Neural cell (in vitro differentiated cells): ENCODE measurements around the gene ELOB. TPM values are rescaled to one million over a fixed set of nuclear protein-coding genes. Genes with fewer than 3 reads are reported as not detected.

Source experiments
- H2AFZ ChIP-seq: fragments of 200-600, 300-800 bp; sonication (generic), shearing (Covaris generic); 2 replicates; pipeline ENCODE4 v1.6.0; 2014; ENCODE audit warnings: low read depth, mild to moderate bottlenecking, antibody characterized with exemption, low read length, moderate library complexity
- H3F3A ChIP-seq: fragments of 200-600 bp; shearing (Covaris generic); 2 replicates; pipeline ENCODE4 v1.6.1; 2016; ENCODE audit warnings: mild to moderate bottlenecking, moderate library complexity, mixed read lengths, antibody characterized with exemption, low read length; ENCODE audit not compliant: insufficient read depth, poor library complexity, severe bottlenecking
- H3K27ac ChIP-seq: fragments of 200-600, 300-800 bp; sonication (generic), shearing (Covaris generic); 2 replicates; pipeline ENCODE4 v1.5.1; 2014; ENCODE audit warnings: mild to moderate bottlenecking, low read length, moderate library complexity
- H3K27me3 ChIP-seq: fragments of 300-800, 200-600 bp; sonication (generic), shearing (Covaris generic); 2 replicates; pipeline ENCODE4 v1.6.0; 2014; ENCODE audit warnings: mild to moderate bottlenecking, low read depth, low read length, moderate library complexity; ENCODE audit not compliant: insufficient read depth
- H3K36me3 ChIP-seq: fragments of 300-800, 200-600 bp; sonication (generic), shearing (Covaris generic); 2 replicates; pipeline ENCODE4 v1.5.1; 2014; ENCODE audit warnings: mild to moderate bottlenecking, antibody characterized with exemption, low read length, moderate library complexity; ENCODE audit not compliant: insufficient read depth
- H3K4me2 ChIP-seq: fragments of 300-800, 200-600 bp; sonication (generic), shearing (Covaris generic); 2 replicates; pipeline ENCODE4 v1.6.0; 2014; ENCODE audit warnings: mild to moderate bottlenecking, low read length
- H3K4me3 ChIP-seq: fragments of 300-800, 200-600 bp; sonication (generic), shearing (Covaris generic); 2 replicates; pipeline ENCODE4 v1.5.1; 2014; ENCODE audit warnings: mild to moderate bottlenecking, low read length, moderate library complexity
- H3K79me2 ChIP-seq: fragments of 200-600 bp; shearing (Covaris generic); replicated peaks from 2 replicates; pipeline ENCODE4 v1.6.0; 2014; ENCODE audit warnings: mild to moderate bottlenecking, low read length, moderate library complexity; ENCODE audit not compliant: insufficient read depth
- H3K9ac ChIP-seq: fragments of 300-800, 200-600 bp; sonication (generic), shearing (Covaris generic); 2 replicates; pipeline ENCODE4 v1.6.1; 2016; ENCODE audit warnings: mild to moderate bottlenecking, low read length, mixed read lengths
- H3K9me2 ChIP-seq: fragments of 200-600 bp; shearing (Covaris generic); 2 replicates; pipeline ENCODE4 v1.6.1; 2016; ENCODE audit warnings: mild to moderate bottlenecking, low read length, mixed read lengths; ENCODE audit not compliant: insufficient read depth
- H3K9me3 ChIP-seq: fragments of 200-600, 300-800 bp; sonication (generic), shearing (Covaris generic); 2 replicates; pipeline ENCODE4 v1.6.1; 2016; ENCODE audit warnings: mild to moderate bottlenecking, mixed run types, low read length, moderate library complexity, mixed read lengths
- H4K20me1 ChIP-seq: fragments of 200-600 bp; shearing (Covaris generic); 2 replicates; pipeline ENCODE4 v1.6.1; 2016; ENCODE audit warnings: mild to moderate bottlenecking, mixed run types; ENCODE audit not compliant: insufficient read depth
- CTCF ChIP-seq: fragments of 450-650 bp; IDR thresholded peaks from 2 replicates; pipeline ENCODE4 v1.5.1; 2014; ENCODE audit warnings: antibody characterized with exemption, mild to moderate bottlenecking, moderate library complexity; ENCODE audit not compliant: poor library complexity, severe bottlenecking
- EP300 ChIP-seq: fragments of 450-650 bp; conservative IDR thresholded peaks from 2 replicates; pipeline ENCODE4 v1.6.1; 2014; ENCODE audit warnings: antibody characterized with exemption, mild to moderate bottlenecking, moderate library complexity; ENCODE audit not compliant: poor library complexity, severe bottlenecking
- EZH2 ChIP-seq: fragments of 200-600, 300-800 bp; shearing (Covaris generic), sonication (generic); IDR thresholded peaks from 2 replicates; pipeline ENCODE4 v1.6.1; 2014; ENCODE audit warnings: antibody characterized with exemption, low read length, borderline replicate concordance, mild to moderate bottlenecking; ENCODE audit not compliant: insufficient read depth, poor library complexity, severe bottlenecking
- MXI1 ChIP-seq: fragments of 450-650 bp; conservative IDR thresholded peaks from 2 replicates; pipeline ENCODE4 v1.6.1; 2014; ENCODE audit warnings: antibody characterized with exemption, mild to moderate bottlenecking; ENCODE audit not compliant: poor library complexity, severe bottlenecking
- POLR2AphosphoS5 ChIP-seq: IDR thresholded peaks from 2 replicates; pipeline ENCODE4 v1.6.1; 2012
- RAD21 ChIP-seq: fragments of 450-650 bp; conservative IDR thresholded peaks from 2 replicates; pipeline ENCODE4 v1.6.1; 2014; ENCODE audit warnings: antibody characterized with exemption, mild to moderate bottlenecking, moderate library complexity
- SMC3 ChIP-seq: fragments of 450-650 bp; conservative IDR thresholded peaks from 2 replicates; pipeline ENCODE4 v1.6.1; 2014; ENCODE audit warnings: antibody characterized with exemption, mild to moderate bottlenecking, moderate library complexity; ENCODE audit not compliant: poor library complexity
- TAF1 ChIP-seq: IDR thresholded peaks from 2 replicates; pipeline ENCODE4 v1.6.1; 2012; ENCODE audit warnings: low read depth
- polyA plus RNA-seq: library from polyadenylated mRNA; depleted of rRNA; stranded (reverse); fragments of >200 nt; gene quantifications from 2 replicates; pipeline ENCODE4 v1.2.3, GENCODE V29; 2014
- TF ChIP-seq, protein P1 (sequence below): IDR thresholded peaks from 2 replicates; pipeline ENCODE4 v1.6.1; 2012; ENCODE audit warnings: borderline replicate concordance

The ELOB gene
- polyA plus RNA-seq, 1 donor from 2014 or later = 513 TPM

DNA sequence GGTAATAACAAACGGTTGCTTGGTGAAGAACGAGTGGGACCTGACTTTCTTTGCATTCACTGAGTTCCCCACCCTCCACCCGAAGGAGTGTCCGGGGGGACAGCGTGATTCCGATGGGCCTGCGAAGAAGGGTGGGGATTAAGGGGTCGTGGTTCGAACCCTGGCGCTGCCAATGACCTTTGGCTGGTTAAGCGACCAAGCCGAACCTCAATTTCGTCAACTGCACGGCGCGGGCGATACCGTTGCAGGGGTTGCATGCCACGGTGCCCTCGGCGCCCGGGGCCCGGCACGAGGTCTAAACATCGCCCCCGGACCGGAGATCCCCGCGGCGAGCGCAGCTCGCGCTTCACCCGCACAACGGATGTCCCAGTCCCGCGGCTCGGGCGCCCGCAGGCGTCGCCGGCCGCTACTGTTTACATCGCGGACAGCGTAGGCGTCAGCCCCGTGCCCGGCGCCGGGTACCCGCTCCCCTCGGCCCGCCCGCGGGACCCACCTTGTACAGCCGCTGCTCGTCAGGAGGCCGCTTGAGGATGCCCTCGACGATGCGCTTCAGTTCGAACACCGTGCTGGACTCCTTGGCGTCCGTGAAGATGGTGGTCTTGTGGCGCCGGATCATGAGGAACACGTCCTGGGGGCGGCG lies 460 bp downstream of the ELOB start:
- peak; percentile 36 for TF ChIP-seq MXI1
- no peak for TF ChIP-seq TAF1
- Histone ChIP-seq H3K4me2 (peak overlapping the region; percentile 76), H3K4me3 (peak overlapping the region; percentile 98), H3K9me2 (no peaks in the 10 kb centered on the region), H3K79me2 (peaks cover 39% of the 10 kb centered on the region), H2AFZ (peak overlapping the region; percentile 65), H3F3A (no peaks in the 10 kb centered on the region), H4K20me1 (no peaks in the 10 kb centered on the region), H3K9me3 (no peaks in the 10 kb centered on the region), H3K9ac (peak overlapping the region; percentile 95), H3K27ac (peak overlapping the region; percentile 81), H3K36me3 (peaks cover 4% of the 10 kb centered on the region), H3K27me3 (no peaks in the 10 kb centered on the region)

- H3K79me2 ChIP-seq = peaks cover 39% of the 10 kb centered on the region
- H2AFZ ChIP-seq = no peak overlapping the region
- no peaks in the 10 kb centered on the region for H3F3A ChIP-seq
- H3K9me2 ChIP-seq = no peaks in the 10 kb centered on the region
- TF ChIP-seq EP300 = no peak
- no peak for TF ChIP-seq EZH2
- TF ChIP-seq SMC3 = no peak
- TF ChIP-seq CTCF = no peak
- no peak for TF ChIP-seq RAD21
- TF ChIP-seq POLR2AphosphoS5 = no peak
- TF ChIP-seq, protein P1, sequence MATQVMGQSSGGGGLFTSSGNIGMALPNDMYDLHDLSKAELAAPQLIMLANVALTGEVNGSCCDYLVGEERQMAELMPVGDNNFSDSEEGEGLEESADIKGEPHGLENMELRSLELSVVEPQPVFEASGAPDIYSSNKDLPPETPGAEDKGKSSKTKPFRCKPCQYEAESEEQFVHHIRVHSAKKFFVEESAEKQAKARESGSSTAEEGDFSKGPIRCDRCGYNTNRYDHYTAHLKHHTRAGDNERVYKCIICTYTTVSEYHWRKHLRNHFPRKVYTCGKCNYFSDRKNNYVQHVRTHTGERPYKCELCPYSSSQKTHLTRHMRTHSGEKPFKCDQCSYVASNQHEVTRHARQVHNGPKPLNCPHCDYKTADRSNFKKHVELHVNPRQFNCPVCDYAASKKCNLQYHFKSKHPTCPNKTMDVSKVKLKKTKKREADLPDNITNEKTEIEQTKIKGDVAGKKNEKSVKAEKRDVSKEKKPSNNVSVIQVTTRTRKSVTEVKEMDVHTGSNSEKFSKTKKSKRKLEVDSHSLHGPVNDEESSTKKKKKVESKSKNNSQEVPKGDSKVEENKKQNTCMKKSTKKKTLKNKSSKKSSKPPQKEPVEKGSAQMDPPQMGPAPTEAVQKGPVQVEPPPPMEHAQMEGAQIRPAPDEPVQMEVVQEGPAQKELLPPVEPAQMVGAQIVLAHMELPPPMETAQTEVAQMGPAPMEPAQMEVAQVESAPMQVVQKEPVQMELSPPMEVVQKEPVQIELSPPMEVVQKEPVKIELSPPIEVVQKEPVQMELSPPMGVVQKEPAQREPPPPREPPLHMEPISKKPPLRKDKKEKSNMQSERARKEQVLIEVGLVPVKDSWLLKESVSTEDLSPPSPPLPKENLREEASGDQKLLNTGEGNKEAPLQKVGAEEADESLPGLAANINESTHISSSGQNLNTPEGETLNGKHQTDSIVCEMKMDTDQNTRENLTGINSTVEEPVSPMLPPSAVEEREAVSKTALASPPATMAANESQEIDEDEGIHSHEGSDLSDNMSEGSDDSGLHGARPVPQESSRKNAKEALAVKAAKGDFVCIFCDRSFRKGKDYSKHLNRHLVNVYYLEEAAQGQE = no peak
- TF ChIP-seq TAF1 = no peak
- no peak for TF ChIP-seq MXI1
- peak overlapping the region; percentile 95 for H3K9ac ChIP-seq
- no peaks in the 10 kb centered on the region for H3K9me3 ChIP-seq
- H3K4me3 ChIP-seq = peak overlapping the region; percentile 98
- peak overlapping the region; percentile 76 for H3K4me2 ChIP-seq
- no peaks in the 10 kb centered on the region for H3K27me3 ChIP-seq
- H4K20me1 ChIP-seq = no peaks in the 10 kb centered on the region
- H3K36me3 ChIP-seq = peaks cover 4% of the 10 kb centered on the region
- H3K27ac ChIP-seq = peak overlapping the region; percentile 81
Measured at GRCh38 chr16:2775765-2776499, 1.1 kb downstream of the ELOB start.
